Right kidney (tissue), 1 donor: Measurements from ENCODE around the gene RNU11.
"Not testable (repeated sequence)": the region's sequence is repeated elsewhere in the genome, so short reads cannot be mapped to it uniquely, and the experiment has no call there.

Experiments
- DNase-seq: peaks from one replicate; pipeline ENCODE4 v3.0.0-alpha.2; 2016

The RNU11 gene

GRCh38 chr1:28663871-28664470 is 15.6 kb downstream of the RNU11 start:
- no peak for DNase-seq

- no peak for DNase-seq
Observed at GRCh38 chr1:28666806-28667205, 18.4 kb downstream of the RNU11 start.

- DNase-seq, result peak; percentile 79
Observed at GRCh38 chr1:28668191-28668955, 20.0 kb downstream of the RNU11 start, which contains the start of gene GMEB1. TSS of gene GMEB1 (plus strand) at chr1:28668784. CDS start at chr1:28683613, 14,829 bp downstream.

- peak; percentile 84 for DNase-seq
Observed at GRCh38 chr1:28668956-28669723, 20.7 kb downstream of the RNU11 start.

GRCh38 chr1:28671254-28671780 is 22.9 kb downstream of the RNU11 start:
- no peak for DNase-seq

- not testable (repeated sequence) for DNase-seq
Observed at GRCh38 chr1:28672971-28673370, 24.6 kb downstream of the RNU11 start.

- DNase-seq, result no peak
Observed at GRCh38 chr1:28675924-28676257, 27.5 kb downstream of the RNU11 start.

GRCh38 chr1:28680151-28680550 is 31.8 kb downstream of the RNU11 start:
- no peak for DNase-seq

- no peak for DNase-seq
Observed at GRCh38 chr1:28682840-28683239, 34.4 kb downstream of the RNU11 start.

GRCh38 chr1:28684937-28685336 is 36.5 kb downstream of the RNU11 start:
- no peak for DNase-seq

- DNase-seq, result not testable (repeated sequence)
Observed at GRCh38 chr1:28691627-28692026, 43.2 kb downstream of the RNU11 start.
